Mesodermal cell (in vitro differentiated cells): Measurements from ENCODE around the gene TMX3. TPM values are rescaled to one million over a fixed set of nuclear protein-coding genes. Genes with fewer than 3 reads are reported as not detected.

Source experiments
- H3K27ac ChIP-seq: 2 replicates; pipeline ENCODE4 v1.7.0; 2013; ENCODE audit warnings: mild to moderate bottlenecking, low read depth, low read length, moderate library complexity; ENCODE audit not compliant: severe bottlenecking
- H3K36me3 ChIP-seq: 2 replicates; pipeline ENCODE4 v1.7.1; 2013; ENCODE audit warnings: mild to moderate bottlenecking, low read length, moderate library complexity; ENCODE audit not compliant: control insufficient read depth, insufficient read depth
- H3K4me1 ChIP-seq: one replicate; pipeline ENCODE4 v1.7.1; 2013; ENCODE audit warnings: mild to moderate bottlenecking, low read length; ENCODE audit not compliant: insufficient read depth, control insufficient read depth, poor library complexity, severe bottlenecking
- H3K4me3 ChIP-seq: 2 replicates; pipeline ENCODE4 v1.7.0; 2013; ENCODE audit warnings: low read length, control low read depth, mild to moderate bottlenecking; ENCODE audit not compliant: insufficient read depth, poor library complexity, severe bottlenecking; ENCODE audit errors: extremely low read depth
- H3K9me3 ChIP-seq: 2 replicates; pipeline ENCODE4 v1.7.1; 2013; ENCODE audit warnings: mild to moderate bottlenecking, low read length, moderate library complexity; ENCODE audit not compliant: control insufficient read depth
- WGBS, 2 experiments: methylation state at CpG; one replicate each; pipeline ENCODE4 v1.1.5; 2013; ENCODE audit warnings: missing lambda C conversion rate in 2 of 2; ENCODE audit not compliant: insufficient coverage in 2 of 2; 5-methylcytosine and 5-hydroxymethylcytosine counted together
- polyA plus RNA-seq, 2 experiments: library from polyadenylated mRNA; stranded (reverse); fragments of 50-300 nt; gene quantifications; one replicate each; pipeline ENCODE4 v1.2.3, GENCODE V29; 2013

Gene TMX3
- polyA plus RNA-seq (2013, experiment 1 of 2) = 41.1 TPM
- polyA plus RNA-seq (2013, experiment 2 of 2) = 43.8 TPM

DNA sequence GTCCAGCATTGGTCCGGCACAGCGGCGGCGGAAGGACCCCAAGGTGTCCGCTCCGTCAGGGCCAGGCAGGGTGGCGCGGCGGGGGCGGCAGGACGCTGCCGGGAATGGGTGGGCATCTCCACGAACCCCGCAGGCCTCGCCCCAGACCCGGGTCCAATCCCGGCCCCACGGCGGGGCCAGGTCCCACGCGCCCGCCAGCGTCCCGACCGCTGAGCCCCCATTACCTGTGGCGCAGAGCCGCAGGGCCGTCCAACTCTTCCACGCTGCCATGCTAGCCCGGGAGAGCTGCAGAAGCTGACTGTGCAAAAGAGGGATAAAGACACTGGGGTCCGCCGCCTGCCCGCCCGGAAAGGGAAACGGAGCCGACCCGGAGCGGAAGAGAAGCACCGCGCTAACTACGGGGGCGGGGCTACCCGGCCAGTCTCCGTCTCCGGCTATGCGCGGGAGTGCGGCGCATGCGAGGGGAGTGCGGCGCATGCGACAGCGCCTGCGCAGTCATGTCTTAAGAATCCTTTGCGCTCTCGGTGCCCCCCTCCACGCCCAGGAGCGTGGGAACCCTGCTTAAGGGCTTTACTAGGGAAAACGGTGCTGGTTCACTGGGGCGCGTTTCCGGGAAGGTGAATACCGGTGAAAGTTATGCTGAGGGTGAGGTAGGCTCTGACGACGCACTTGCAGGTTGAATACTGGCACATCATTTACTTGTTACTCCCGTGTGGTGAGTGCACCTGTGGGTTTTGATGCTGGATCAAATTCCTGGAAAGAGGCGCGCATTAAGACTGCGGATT is at the start of gene TMX3:
TMX3 (minus strand) TSS at position 397 of the 785 bp plus-strand sequence; CDS start at position 270, 127 bp downstream.
- H3K4me1 ChIP-seq = peaks cover 3% of the 10 kb centered on the region
- H3K27ac ChIP-seq = peak within 1 kb of the TSS; percentile 74
- WGBS, 2 experiments = 0 to 1% methylated on average over 58 to 61 of the region's 70 CpGs

GRCh38 chr18:68764016-68764415 is 49.1 kb upstream of the TMX3 start:
- WGBS, 2 experiments = 90% methylated on average over 2 of the region's 2 CpGs; no CpG with 5 or more reads in 1 of the 2 experiments
- H3K4me1 ChIP-seq = no peaks in the 10 kb centered on the region
- H3K9me3 ChIP-seq = peaks cover 3% of the 10 kb centered on the region
- no peak overlapping the region for H3K4me3 ChIP-seq
- H3K36me3 ChIP-seq = no peaks in the 10 kb centered on the region
- no peak overlapping the region for H3K27ac ChIP-seq

More for the DNA sequence above, at the start of gene TMX3:
- Histone ChIP-seq H3K36me3 (peaks cover 26% of the 10 kb centered on the region), H3K9me3 (no peaks in the 10 kb centered on the region), H3K4me3 (peak within 1 kb of the TSS; percentile 98)

DNA sequence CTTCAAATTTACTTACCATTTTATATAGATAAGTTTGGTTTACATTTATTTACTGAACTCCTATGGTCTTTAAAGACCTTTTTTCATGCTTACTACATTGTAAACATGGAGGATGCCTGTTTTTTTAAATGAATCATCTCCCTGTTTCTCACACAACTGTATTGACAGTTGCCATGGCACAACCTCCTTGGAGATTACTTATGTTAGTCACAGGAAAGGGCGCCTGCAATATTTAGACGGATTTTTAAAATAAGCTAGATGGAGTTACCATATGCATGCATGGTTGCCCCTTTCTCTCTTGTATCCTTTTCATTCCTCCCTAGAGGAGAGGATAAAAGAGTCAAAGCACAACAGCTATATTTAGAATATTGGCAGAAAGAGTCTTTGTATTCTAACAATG is 48.2 kb upstream of the TMX3 start:
- H3K27ac ChIP-seq = no peak overlapping the region
- peaks cover 3% of the 10 kb centered on the region for H3K9me3 ChIP-seq
- H3K36me3 ChIP-seq = no peaks in the 10 kb centered on the region
- H3K4me1 ChIP-seq = no peaks in the 10 kb centered on the region
- no peak overlapping the region for H3K4me3 ChIP-seq
- 100% methylated on average over 1 of the region's 2 CpGs; no CpG with 5 or more reads in 1 of the 2 experiments for WGBS, 2 experiments

DNA sequence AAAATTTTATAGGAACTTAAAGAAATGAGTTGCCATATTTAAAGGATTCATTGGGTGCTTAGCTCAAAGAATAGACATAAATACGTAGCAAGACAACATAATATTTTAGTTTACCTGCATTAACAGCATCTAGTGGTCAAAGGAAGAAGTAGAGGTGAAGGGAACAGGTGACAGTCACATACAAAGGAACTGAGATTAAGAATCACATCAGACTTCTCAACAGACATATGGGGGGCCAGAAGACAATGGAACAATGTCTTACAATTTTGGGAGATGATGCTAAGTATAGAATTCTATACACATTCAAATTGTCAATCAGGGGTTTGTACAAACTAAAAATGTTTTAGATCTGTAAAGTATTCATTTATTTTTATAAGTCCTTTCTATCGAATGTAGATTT is 44.4 kb upstream of the TMX3 start:
- Histone ChIP-seq H3K9me3 (peaks cover 3% of the 10 kb centered on the region), H3K4me3 (no peak overlapping the region), H3K36me3 (no peaks in the 10 kb centered on the region), H3K27ac (no peak overlapping the region), H3K4me1 (no peaks in the 10 kb centered on the region)
- no CpG with 5 or more reads among the region's 2 CpGs for WGBS, 2 experiments

DNA sequence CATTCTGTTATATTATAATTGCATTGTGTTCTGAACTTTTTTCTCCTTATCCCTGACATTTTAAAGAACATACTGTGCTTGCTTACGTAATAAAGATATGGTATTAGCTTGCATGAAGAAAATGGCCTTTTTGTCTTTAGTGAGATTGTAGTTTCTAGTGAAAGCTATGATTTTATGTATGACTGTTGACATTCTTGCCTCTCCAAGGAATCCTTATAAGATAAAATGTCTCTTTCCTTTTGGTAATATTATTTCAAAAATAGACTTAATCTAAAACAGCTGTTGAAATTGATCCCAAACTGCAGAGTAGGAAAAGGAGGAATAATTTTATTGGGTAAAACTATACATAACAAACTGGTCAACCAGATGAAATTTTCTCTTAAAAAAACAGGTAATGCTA is 42.2 kb upstream of the TMX3 start:
- H3K9me3 ChIP-seq = peaks cover 3% of the 10 kb centered on the region
- H3K4me3 ChIP-seq = no peak overlapping the region
- no peaks in the 10 kb centered on the region for H3K36me3 ChIP-seq
- H3K27ac ChIP-seq = no peak overlapping the region
- no peaks in the 10 kb centered on the region for H3K4me1 ChIP-seq
- no CpG with 5 or more reads among the region's 1 CpG for WGBS, 2 experiments

GRCh38 chr18:68742206-68742605 is 27.3 kb upstream of the TMX3 start:
- WGBS, 2 experiments = 100% methylated on average over 1 of the region's 1 CpG; no CpG with 5 or more reads in 1 of the 2 experiments
- Histone ChIP-seq H3K9me3 (no peaks in the 10 kb centered on the region), H3K27ac (no peak overlapping the region), H3K4me1 (no peaks in the 10 kb centered on the region), H3K4me3 (no peak overlapping the region), H3K36me3 (no peaks in the 10 kb centered on the region)

DNA sequence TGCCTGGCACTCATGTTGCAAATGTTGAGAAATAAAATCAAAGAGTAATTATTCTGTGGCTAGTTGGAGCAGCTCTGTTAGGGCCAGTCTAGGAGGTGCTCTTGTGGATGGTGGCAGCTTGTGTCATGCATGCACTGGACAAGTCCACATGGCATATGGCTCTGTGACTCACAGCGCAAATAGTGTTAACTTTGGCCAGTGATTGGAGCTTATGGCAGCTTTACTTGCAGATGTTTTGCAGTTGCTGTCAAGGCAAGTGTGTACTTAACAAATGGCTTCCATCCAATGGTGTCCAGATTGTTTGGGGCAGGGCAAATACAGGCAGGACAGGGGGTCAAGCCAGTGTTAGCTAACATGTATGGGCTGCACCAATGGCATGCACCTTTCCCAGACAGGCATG is 26.1 kb upstream of the TMX3 start:
- 80 to 89% methylated on average over 1 of the region's 1 CpG for WGBS, 2 experiments
- no peaks in the 10 kb centered on the region for H3K9me3 ChIP-seq
- H3K4me3 ChIP-seq = no peak overlapping the region
- H3K27ac ChIP-seq = no peak overlapping the region
- no peaks in the 10 kb centered on the region for H3K36me3 ChIP-seq
- no peaks in the 10 kb centered on the region for H3K4me1 ChIP-seq

- no peaks in the 10 kb centered on the region for H3K9me3 ChIP-seq
- H3K27ac ChIP-seq = no peak overlapping the region
- no CpG with 5 or more reads among the region's 1 CpG for WGBS, 2 experiments
- H3K4me3 ChIP-seq = no peak overlapping the region
- no peaks in the 10 kb centered on the region for H3K36me3 ChIP-seq
- H3K4me1 ChIP-seq = no peaks in the 10 kb centered on the region
Measured at GRCh38 chr18:68739462-68739861, 24.6 kb upstream of the TMX3 start.

- Histone ChIP-seq H3K4me3 (no peak overlapping the region), H3K4me1 (no peaks in the 10 kb centered on the region), H3K9me3 (no peaks in the 10 kb centered on the region), H3K27ac (no peak overlapping the region), H3K36me3 (no peaks in the 10 kb centered on the region)
- WGBS, 2 experiments = 73 to 91% methylated on average over 3 of the region's 5 CpGs
Measured at GRCh38 chr18:68738564-68738963, 23.7 kb upstream of the TMX3 start.

- Histone ChIP-seq H3K27ac (no peak overlapping the region), H3K4me1 (no peaks in the 10 kb centered on the region), H3K36me3 (no peaks in the 10 kb centered on the region), H3K9me3 (no peaks in the 10 kb centered on the region), H3K4me3 (no peak overlapping the region)
- WGBS, 2 experiments = 25 to 83% methylated on average over 1 of the region's 3 CpGs
Measured at GRCh38 chr18:68735483-68736343, 20.8 kb upstream of the TMX3 start.
